NB4 (cell line): Measurements from ENCODE around the gene AKR1B15.

Experiments used
- MYC ChIP-seq: IDR thresholded peaks from 2 replicates; pipeline ENCODE4 v1.6.1; 2011; ENCODE audit warnings: low read depth, low read length
- POLR2A ChIP-seq: IDR thresholded peaks from 2 replicates; pipeline ENCODE4 v1.6.1; 2011; ENCODE audit warnings: mild to moderate bottlenecking; ENCODE audit not compliant: insufficient read length; ENCODE audit errors: extremely low read depth
- TF ChIP-seq, protein P1 (sequence below): IDR thresholded peaks from one replicate; pipeline ENCODE4 v1.5.1; 2012; ENCODE audit warnings: low read depth, low read length
- TF ChIP-seq, protein P2 (sequence below): IDR thresholded peaks from 2 replicates; pipeline ENCODE4 v1.6.1; 2011; ENCODE audit warnings: low read depth, low read length

DNA sequence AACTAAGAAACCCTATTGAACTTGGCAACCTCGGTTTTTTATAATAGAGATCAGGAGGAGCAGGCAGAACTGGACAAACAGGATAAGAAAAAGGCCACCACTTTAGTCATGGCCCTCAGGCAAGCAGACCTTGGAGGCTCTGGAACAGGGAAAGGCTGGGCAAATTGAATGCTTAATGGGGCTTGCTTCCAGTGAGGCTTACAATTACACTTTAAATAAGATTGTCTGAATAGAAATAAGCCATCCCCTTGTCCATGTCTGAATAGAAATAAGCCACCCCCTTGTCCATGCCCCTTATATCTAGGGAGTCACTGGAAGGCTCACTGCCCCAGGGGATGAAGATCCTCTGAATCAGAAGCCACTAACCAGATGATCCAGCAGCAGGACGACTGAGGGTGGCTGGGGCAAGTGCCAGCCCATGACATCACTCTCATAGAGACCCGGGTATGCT, 40.6 kb downstream of the AKR1B15 start:
- TF ChIP-seq, protein P1, sequence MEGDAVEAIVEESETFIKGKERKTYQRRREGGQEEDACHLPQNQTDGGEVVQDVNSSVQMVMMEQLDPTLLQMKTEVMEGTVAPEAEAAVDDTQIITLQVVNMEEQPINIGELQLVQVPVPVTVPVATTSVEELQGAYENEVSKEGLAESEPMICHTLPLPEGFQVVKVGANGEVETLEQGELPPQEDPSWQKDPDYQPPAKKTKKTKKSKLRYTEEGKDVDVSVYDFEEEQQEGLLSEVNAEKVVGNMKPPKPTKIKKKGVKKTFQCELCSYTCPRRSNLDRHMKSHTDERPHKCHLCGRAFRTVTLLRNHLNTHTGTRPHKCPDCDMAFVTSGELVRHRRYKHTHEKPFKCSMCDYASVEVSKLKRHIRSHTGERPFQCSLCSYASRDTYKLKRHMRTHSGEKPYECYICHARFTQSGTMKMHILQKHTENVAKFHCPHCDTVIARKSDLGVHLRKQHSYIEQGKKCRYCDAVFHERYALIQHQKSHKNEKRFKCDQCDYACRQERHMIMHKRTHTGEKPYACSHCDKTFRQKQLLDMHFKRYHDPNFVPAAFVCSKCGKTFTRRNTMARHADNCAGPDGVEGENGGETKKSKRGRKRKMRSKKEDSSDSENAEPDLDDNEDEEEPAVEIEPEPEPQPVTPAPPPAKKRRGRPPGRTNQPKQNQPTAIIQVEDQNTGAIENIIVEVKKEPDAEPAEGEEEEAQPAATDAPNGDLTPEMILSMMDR = no peak
- TF ChIP-seq MYC (no peak), POLR2A (no peak)
- TF ChIP-seq, protein P2, sequence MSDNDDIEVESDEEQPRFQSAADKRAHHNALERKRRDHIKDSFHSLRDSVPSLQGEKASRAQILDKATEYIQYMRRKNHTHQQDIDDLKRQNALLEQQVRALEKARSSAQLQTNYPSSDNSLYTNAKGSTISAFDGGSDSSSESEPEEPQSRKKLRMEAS = no peak
